ENCODE results near the gene COX7C. TPM values are rescaled to one million over a fixed set of nuclear protein-coding genes. Genes with fewer than 3 reads are reported as not detected.

Gene COX7C, protein sequence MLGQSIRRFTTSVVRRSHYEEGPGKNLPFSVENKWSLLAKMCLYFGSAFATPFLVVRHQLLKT
- total RNA-seq (2014; rRNA removed; shearing (Covaris generic)), result 842 and 1,082 TPM in 2 replicates
- polyA plus RNA-seq (2016; fragmentation: Nextera tagmentation; extraction: Ambion mirVana), result 4,717 and 5,583 TPM in 2 replicates
- long read RNA-seq, transcript COX7C-205 (3 exons, 369 nt), result minor isoform, 48 of 806 reads
- long read RNA-seq, transcript COX7C-201 (3 exons, 666 nt), result major isoform, 735 of 806 reads
- long read RNA-seq, partial matches to known transcripts, result 0 of 806 reads
- long read RNA-seq, other reads (novel, unspliced or antisense), result 22 of 806 reads

- Histone ChIP-seq H3K27me3 (ENCODE audit: insufficient read depth) (no peaks in the 10 kb centered on the region), H3K9me2 (ENCODE audit: insufficient read depth) (no peaks in the 10 kb centered on the region), H3F3A (replicated peaks; ENCODE audit: low read depth) (peaks cover 12% of the 10 kb centered on the region; the same call in 1 of the 2 replicates), H4K20me1 (replicated peaks; ENCODE audit: insufficient read depth) (no peaks in the 10 kb centered on the region), H3K4me3 (peak within 1 kb of the TSS; percentile 72), H3K79me2 (replicated peaks; ENCODE audit: insufficient read depth) (peaks cover 24% of the 10 kb centered on the region), H3K36me3 (ENCODE audit: insufficient read depth) (peaks cover 27% of the 10 kb centered on the region; the same call in 1 of the 2 replicates), H2AFZ (peak within 1 kb of the TSS; percentile 43; the same call in 1 of the 2 replicates), H3K4me2 (peak within 1 kb of the TSS; percentile 94), H3K4me1 (ENCODE audit: insufficient read depth) (peaks cover 10% of the 10 kb centered on the region), H3K27ac (ENCODE audit: low read depth) (peak within 1 kb of the TSS; percentile 90)
- H3K4me1 Mint-ChIP-seq, result peaks cover 18% of the 10 kb centered on the region; the same call in 2 of the 3 replicates
- H3K9me3 Mint-ChIP-seq, result no peaks in the 10 kb centered on the region
- DNase-seq (ENCODE audit: low spot score), result peak; percentile 100
- peak within 1 kb of the TSS; percentile 100 for H3K27ac Mint-ChIP-seq
- peaks cover 18% of the 10 kb centered on the region for H3K27me3 Mint-ChIP-seq (ENCODE audit: insufficient read depth, low read depth, poor library complexity)
- H3K4me3 Mint-ChIP-seq, result peak within 1 kb of the TSS; percentile 100
- peak; percentile 94 for ATAC-seq
- peaks cover 52% of the 10 kb centered on the region for H3K36me3 Mint-ChIP-seq (ENCODE audit: low read depth)
- TF ChIP-seq REST (IDR thresholded peaks at IDR 0.05; ENCODE audit: unreplicated experiment) (no peak), ZNF114 (CRISPR knock-in tag; IDR thresholded peaks at IDR 0.05) (no peak), POLR2AphosphoS5 (IDR thresholded peaks at IDR 0.05; ENCODE audit: low read depth) (peak; percentile 92), EZH2 (IDR thresholded peaks at IDR 0.05; ENCODE audit: low read depth, unreplicated experiment) (no peak), ZNF331 (CRISPR knock-in tag; IDR thresholded peaks at IDR 0.05; ENCODE audit: low read depth) (no peak), NANOG (IDR thresholded peaks at IDR 0.05; ENCODE audit: borderline replicate concordance) (0 out of 2 replicates have a peak, but pooled peaks have one; percentile 14), STAT1 (IDR thresholded peaks at IDR 0.05; ENCODE audit: unreplicated experiment) (no peak), EZH2phosphoT487 (IDR thresholded peaks at IDR 0.05; ENCODE audit: unreplicated experiment) (no peak), JUNB (IDR thresholded peaks at IDR 0.05; ENCODE audit: unreplicated experiment) (no peak), CTCF (conservative IDR thresholded peaks at IDR 0.05; ENCODE audit: low read depth in 2 of 2) (no peak), ETS1 (IDR thresholded peaks at IDR 0.05) (peak; percentile 99)
- TF ChIP-seq, protein P1, sequence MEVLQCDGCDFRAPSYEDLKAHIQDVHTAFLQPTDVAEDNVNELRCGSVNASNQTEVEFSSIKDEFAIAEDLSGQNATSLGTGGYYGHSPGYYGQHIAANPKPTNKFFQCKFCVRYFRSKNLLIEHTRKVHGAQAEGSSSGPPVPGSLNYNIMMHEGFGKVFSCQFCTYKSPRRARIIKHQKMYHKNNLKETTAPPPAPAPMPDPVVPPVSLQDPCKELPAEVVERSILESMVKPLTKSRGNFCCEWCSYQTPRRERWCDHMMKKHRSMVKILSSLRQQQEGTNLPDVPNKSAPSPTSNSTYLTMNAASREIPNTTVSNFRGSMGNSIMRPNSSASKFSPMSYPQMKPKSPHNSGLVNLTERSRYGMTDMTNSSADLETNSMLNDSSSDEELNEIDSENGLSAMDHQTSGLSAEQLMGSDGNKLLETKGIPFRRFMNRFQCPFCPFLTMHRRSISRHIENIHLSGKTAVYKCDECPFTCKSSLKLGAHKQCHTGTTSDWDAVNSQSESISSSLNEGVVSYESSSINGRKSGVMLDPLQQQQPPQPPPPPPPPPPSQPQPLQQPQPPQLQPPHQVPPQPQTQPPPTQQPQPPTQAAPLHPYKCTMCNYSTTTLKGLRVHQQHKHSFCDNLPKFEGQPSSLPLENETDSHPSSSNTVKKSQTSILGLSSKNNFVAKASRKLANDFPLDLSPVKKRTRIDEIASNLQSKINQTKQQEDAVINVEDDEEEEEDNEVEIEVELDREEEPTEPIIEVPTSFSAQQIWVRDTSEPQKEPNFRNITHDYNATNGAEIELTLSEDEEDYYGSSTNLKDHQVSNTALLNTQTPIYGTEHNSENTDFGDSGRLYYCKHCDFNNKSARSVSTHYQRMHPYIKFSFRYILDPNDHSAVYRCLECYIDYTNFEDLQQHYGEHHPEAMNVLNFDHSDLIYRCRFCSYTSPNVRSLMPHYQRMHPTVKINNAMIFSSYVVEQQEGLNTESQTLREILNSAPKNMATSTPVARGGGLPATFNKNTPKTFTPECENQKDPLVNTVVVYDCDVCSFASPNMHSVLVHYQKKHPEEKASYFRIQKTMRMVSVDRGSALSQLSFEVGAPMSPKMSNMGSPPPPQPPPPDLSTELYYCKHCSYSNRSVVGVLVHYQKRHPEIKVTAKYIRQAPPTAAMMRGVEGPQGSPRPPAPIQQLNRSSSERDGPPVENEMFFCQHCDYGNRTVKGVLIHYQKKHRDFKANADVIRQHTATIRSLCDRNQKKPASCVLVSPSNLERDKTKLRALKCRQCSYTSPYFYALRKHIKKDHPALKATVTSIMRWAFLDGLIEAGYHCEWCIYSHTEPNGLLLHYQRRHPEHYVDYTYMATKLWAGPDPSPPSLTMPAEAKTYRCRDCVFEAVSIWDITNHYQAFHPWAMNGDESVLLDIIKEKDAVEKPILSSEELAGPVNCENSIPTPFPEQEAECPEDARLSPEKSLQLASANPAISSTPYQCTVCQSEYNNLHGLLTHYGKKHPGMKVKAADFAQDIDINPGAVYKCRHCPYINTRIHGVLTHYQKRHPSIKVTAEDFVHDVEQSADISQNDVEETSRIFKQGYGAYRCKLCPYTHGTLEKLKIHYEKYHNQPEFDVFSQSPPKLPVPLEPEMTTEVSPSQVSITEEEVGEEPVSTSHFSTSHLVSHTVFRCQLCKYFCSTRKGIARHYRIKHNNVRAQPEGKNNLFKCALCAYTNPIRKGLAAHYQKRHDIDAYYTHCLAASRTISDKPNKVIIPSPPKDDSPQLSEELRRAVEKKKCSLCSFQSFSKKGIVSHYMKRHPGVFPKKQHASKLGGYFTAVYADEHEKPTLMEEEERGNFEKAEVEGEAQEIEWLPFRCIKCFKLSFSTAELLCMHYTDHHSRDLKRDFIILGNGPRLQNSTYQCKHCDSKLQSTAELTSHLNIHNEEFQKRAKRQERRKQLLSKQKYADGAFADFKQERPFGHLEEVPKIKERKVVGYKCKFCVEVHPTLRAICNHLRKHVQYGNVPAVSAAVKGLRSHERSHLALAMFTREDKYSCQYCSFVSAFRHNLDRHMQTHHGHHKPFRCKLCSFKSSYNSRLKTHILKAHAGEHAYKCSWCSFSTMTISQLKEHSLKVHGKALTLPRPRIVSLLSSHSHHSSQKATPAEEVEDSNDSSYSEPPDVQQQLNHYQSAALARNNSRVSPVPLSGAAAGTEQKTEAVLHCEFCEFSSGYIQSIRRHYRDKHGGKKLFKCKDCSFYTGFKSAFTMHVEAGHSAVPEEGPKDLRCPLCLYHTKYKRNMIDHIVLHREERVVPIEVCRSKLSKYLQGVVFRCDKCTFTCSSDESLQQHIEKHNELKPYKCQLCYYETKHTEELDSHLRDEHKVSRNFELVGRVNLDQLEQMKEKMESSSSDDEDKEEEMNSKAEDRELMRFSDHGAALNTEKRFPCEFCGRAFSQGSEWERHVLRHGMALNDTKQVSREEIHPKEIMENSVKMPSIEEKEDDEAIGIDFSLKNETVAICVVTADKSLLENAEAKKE (CRISPR knock-in tag; IDR thresholded peaks at IDR 0.05), result no peak
Measured at GRCh38 chr5:86617756-86618576, at the start of gene COX7C. TSS of gene COX7C (plus strand) at chr5:86617941. CDS start at chr5:86618056, 115 bp downstream.
